ENCODE measurements around the gene ZNF670. TPM values are rescaled to one million over a fixed set of nuclear protein-coding genes. Genes with fewer than 3 reads are reported as not detected.

Gene ZNF670
- total and polyA plus RNA-seq, 9 donors, result 1.3 to 5.3 (median 4.1) TPM

GRCh38 chr1:247119600-247120407 lies 41.2 kb upstream of the ZNF670 start:
- intact Hi-C loops (cut with DNase I), result no loop called here
- WGBS, 3 donors, result 91 to 92% (median 91%) methylated on average over 22 of the region's 22 CpGs
- DNase-seq, result no peak
- Histone ChIP-seq H3K9me3 (no peaks in the 10 kb centered on the region), H3K27ac (no peak overlapping the region), H3K4me3 (no peak overlapping the region), H3K36me3 (no peaks in the 10 kb centered on the region), H3K4me1 (ENCODE audit: insufficient read depth) (no peaks in the 10 kb centered on the region), H3K27me3 (no peaks in the 10 kb centered on the region)
- TF ChIP-seq POLR2A (IDR thresholded peaks at IDR 0.05) (no peak), CTCF (IDR thresholded peaks at IDR 0.05) (no peak), EP300 (IDR thresholded peaks at IDR 0.05) (no peak)

- no peak for DNase-seq
- Histone ChIP-seq H3K36me3 (no peaks in the 10 kb centered on the region), H3K4me1 (ENCODE audit: insufficient read depth) (no peaks in the 10 kb centered on the region), H3K4me3 (no peak overlapping the region), H3K27me3 (no peaks in the 10 kb centered on the region), H3K9me3 (no peaks in the 10 kb centered on the region), H3K27ac (no peak overlapping the region)
- TF ChIP-seq EP300 (IDR thresholded peaks at IDR 0.05) (no peak), CTCF (IDR thresholded peaks at IDR 0.05) (no peak), POLR2A (IDR thresholded peaks at IDR 0.05) (no peak)
- intact Hi-C loops (cut with DNase I), result no loop called here
- 58 to 66% (median 60%) methylated on average over 10 to 11 of the region's 11 CpGs for WGBS, 3 donors
These were observed 40.4 kb upstream of the ZNF670 start for GRCh38 chr1:247118946-247119446.

- H3K4me1 ChIP-seq (ENCODE audit: insufficient read depth), result peaks cover 1% of the 10 kb centered on the region
- intact Hi-C loops (cut with DNase I), result no loop called here
- no peaks in the 10 kb centered on the region for H3K36me3 ChIP-seq
- no peak overlapping the region for H3K4me3 ChIP-seq
- no peak overlapping the region for H3K27ac ChIP-seq
- WGBS, 3 donors, result 81 to 89% (median 87%) methylated on average over 9 to 12 of the region's 12 CpGs
- H3K9me3 ChIP-seq, result no peaks in the 10 kb centered on the region
- DNase-seq, result no peak
- no peaks in the 10 kb centered on the region for H3K27me3 ChIP-seq
- TF ChIP-seq EP300 (IDR thresholded peaks at IDR 0.05) (no peak), POLR2A (IDR thresholded peaks at IDR 0.05) (no peak), CTCF (IDR thresholded peaks at IDR 0.05) (no peak)
These were observed 36.9 kb upstream of the ZNF670 start for GRCh38 chr1:247115545-247115944.

- intact Hi-C loops (cut with DNase I), result no loop called here
- H3K9me3 ChIP-seq, result no peaks in the 10 kb centered on the region
- no peak for TF ChIP-seq CTCF (IDR thresholded peaks at IDR 0.05)
- TF ChIP-seq EP300 (IDR thresholded peaks at IDR 0.05), result no peak
- no peak for TF ChIP-seq POLR2A (IDR thresholded peaks at IDR 0.05)
- H3K27me3 ChIP-seq, result no peaks in the 10 kb centered on the region
- H3K27ac ChIP-seq, result no peak overlapping the region
- peak in 1 of 5 donors; percentile 15 for DNase-seq
- 63 to 76% (median 71%) methylated on average over 7 of the region's 7 CpGs for WGBS, 3 donors
- no peaks in the 10 kb centered on the region for H3K36me3 ChIP-seq
- H3K4me1 ChIP-seq (ENCODE audit: insufficient read depth), result peaks cover 2% of the 10 kb centered on the region
- no peak overlapping the region for H3K4me3 ChIP-seq
These were observed 36.5 kb upstream of the ZNF670 start for GRCh38 chr1:247115141-247115510.

Measured in ovary (tissue), 9 donors.